ENCODE results near the gene STARD5. TPM values are rescaled to one million over a fixed set of nuclear protein-coding genes. Genes with fewer than 3 reads are reported as not detected.

Gene STARD5
- total RNA-seq, 3 donors from 2014 or later (not counting 1 experiment from before 2014, with no cell fraction given): 4.7 to 6.6 (median 6.3) TPM

- Mint-ChIP-seq H3K4me3 (no peak overlapping the region), H3K4me1 (peaks cover 31 to 35% of the 10 kb centered on the region in 2 donors)
- no peak for DNase-seq
Observed at GRCh38 chr15:81284256-81285031, 39.5 kb downstream of the STARD5 start.

DNA sequence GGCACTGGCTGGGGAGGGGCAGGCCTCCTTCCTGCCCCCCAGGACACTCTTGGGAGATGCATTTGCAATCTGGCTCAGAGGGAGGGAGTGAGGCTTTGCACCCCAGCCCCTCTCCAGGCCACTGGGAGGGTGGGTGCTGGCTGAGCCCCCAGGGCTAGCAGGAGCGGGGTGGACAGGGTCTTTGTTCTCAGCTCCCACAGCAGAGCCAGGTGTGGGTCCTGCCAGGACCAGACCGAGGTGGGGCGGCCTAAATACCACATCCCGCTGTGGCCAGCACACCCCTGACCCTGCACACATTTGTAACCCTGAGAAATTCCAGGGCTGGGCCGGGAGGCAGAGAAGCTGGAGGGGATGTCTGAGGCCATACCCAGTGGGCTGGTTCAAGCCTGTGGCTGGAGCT is 41.0 kb downstream of the STARD5 start:
- H3K36me3 Mint-ChIP-seq: peaks cover 7% of the 10 kb centered on the region
- Histone ChIP-seq H3K4me3 (ENCODE audit: low read length) (no peak overlapping the region), H3K4me1 (ENCODE audit: control insufficient read depth, insufficient read depth, low read length) (peaks cover 26% of the 10 kb centered on the region), H3K27me3 (ENCODE audit: control insufficient read depth, insufficient read depth, low read length) (no peaks in the 10 kb centered on the region), H3K27ac (ENCODE audit: low read length) (no peak overlapping the region), H3K9me3 (ENCODE audit: control insufficient read depth, insufficient read depth, low read length) (no peaks in the 10 kb centered on the region), H3K36me3 (ENCODE audit: control insufficient read depth, insufficient read depth, low read length) (no peaks in the 10 kb centered on the region)
- no peak overlapping the region for H3K4me3 Mint-ChIP-seq
- H3K27ac Mint-ChIP-seq: no peak overlapping the region
- ATAC-seq (no peak), DNase-seq (no peak)
- TF ChIP-seq, protein P1, sequence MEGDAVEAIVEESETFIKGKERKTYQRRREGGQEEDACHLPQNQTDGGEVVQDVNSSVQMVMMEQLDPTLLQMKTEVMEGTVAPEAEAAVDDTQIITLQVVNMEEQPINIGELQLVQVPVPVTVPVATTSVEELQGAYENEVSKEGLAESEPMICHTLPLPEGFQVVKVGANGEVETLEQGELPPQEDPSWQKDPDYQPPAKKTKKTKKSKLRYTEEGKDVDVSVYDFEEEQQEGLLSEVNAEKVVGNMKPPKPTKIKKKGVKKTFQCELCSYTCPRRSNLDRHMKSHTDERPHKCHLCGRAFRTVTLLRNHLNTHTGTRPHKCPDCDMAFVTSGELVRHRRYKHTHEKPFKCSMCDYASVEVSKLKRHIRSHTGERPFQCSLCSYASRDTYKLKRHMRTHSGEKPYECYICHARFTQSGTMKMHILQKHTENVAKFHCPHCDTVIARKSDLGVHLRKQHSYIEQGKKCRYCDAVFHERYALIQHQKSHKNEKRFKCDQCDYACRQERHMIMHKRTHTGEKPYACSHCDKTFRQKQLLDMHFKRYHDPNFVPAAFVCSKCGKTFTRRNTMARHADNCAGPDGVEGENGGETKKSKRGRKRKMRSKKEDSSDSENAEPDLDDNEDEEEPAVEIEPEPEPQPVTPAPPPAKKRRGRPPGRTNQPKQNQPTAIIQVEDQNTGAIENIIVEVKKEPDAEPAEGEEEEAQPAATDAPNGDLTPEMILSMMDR (IDR thresholded peaks at IDR 0.05): no peak
- 87% methylated on average over 5 of the region's 5 CpGs for WGBS (ENCODE audit: insufficient coverage)
- H3K9me3 Mint-ChIP-seq: peaks cover 0 to 3% of the 10 kb centered on the region in 2 donors
- intact Hi-C loops (cut with micrococcal nuclease): no loop called here
- H3K4me1 Mint-ChIP-seq: peaks cover 30 to 34% of the 10 kb centered on the region in 2 donors
- no peaks in the 10 kb centered on the region for H3K27me3 Mint-ChIP-seq (ENCODE audit: low read depth in 2 of 2)

More at GRCh38 chr15:81284256-81285031, 39.5 kb downstream of the STARD5 start:
- Histone ChIP-seq H3K9me3 (ENCODE audit: control insufficient read depth, insufficient read depth, low read length) (no peaks in the 10 kb centered on the region), H3K4me1 (ENCODE audit: control insufficient read depth, insufficient read depth, low read length) (peaks cover 32% of the 10 kb centered on the region), H3K4me3 (ENCODE audit: low read length) (no peak overlapping the region), H3K36me3 (ENCODE audit: control insufficient read depth, insufficient read depth, low read length) (no peaks in the 10 kb centered on the region), H3K27ac (ENCODE audit: low read length) (no peak overlapping the region), H3K27me3 (ENCODE audit: control insufficient read depth, insufficient read depth, low read length) (no peaks in the 10 kb centered on the region)
- Mint-ChIP-seq H3K27me3 (ENCODE audit: low read depth in 2 of 2) (no peaks in the 10 kb centered on the region), H3K27ac (peak overlapping the region in 1 of 2 donors; percentile 93), H3K9me3 (peaks cover 0 to 3% of the 10 kb centered on the region in 2 donors), H3K36me3 (peaks cover 7% of the 10 kb centered on the region)
- intact Hi-C loops (cut with micrococcal nuclease): loop anchor here (5.0 kb wide), 1 partner anchor 38 kb away; the partner anchor contains the start of gene STARD5
- 72% methylated on average over 5 of the region's 5 CpGs for WGBS (ENCODE audit: insufficient coverage)
- TF ChIP-seq, protein P1 (IDR thresholded peaks at IDR 0.05): no peak
- ATAC-seq: no peak

DNA sequence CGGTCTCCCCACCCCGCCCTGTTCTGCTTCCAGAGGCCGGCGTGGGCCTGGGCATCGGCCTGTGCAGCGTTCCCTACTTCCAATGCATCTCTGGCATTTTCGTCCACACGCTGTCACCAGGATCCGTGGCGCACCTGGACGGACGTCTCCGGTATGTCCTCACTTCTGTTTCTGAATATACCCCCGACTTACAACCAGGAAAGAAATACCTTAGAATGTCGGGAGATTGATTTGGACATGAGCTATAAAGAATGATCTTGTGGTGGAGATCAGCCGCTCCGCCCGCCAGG is 41.4 kb downstream of the STARD5 start:
- Mint-ChIP-seq H3K36me3 (peaks cover 7% of the 10 kb centered on the region), H3K27me3 (ENCODE audit: low read depth in 2 of 2) (no peaks in the 10 kb centered on the region), H3K4me3 (no peak overlapping the region), H3K4me1 (peaks cover 26 to 31% of the 10 kb centered on the region in 2 donors), H3K27ac (no peak overlapping the region), H3K9me3 (peaks cover 0 to 3% of the 10 kb centered on the region in 2 donors)
- Histone ChIP-seq H3K4me3 (ENCODE audit: low read length) (no peak overlapping the region), H3K27ac (ENCODE audit: low read length) (no peak overlapping the region), H3K27me3 (ENCODE audit: control insufficient read depth, insufficient read depth, low read length) (no peaks in the 10 kb centered on the region), H3K4me1 (ENCODE audit: control insufficient read depth, insufficient read depth, low read length) (peaks cover 23% of the 10 kb centered on the region), H3K36me3 (ENCODE audit: control insufficient read depth, insufficient read depth, low read length) (no peaks in the 10 kb centered on the region), H3K9me3 (ENCODE audit: control insufficient read depth, insufficient read depth, low read length) (no peaks in the 10 kb centered on the region)
- TF ChIP-seq, protein P1 (IDR thresholded peaks at IDR 0.05): no peak
- DNase-seq (no peak), ATAC-seq (no peak)
- intact Hi-C loops (cut with micrococcal nuclease): no loop called here
- 97% methylated on average over 18 of the region's 18 CpGs for WGBS (ENCODE audit: insufficient coverage)

Measured in natural killer cell (primary cell).